Upper lobe of left lung (tissue), 4 donors: ENCODE results near the gene KDF1.

Experiments used
- CTCF ChIP-seq, 6 experiments: fragments of 450-650 bp in 4 of 6; fragments of 200-600 bp in 2 of 6; sonication (generic) in 2 of 6; IDR thresholded peaks; one replicate each; pipeline ENCODE4 v1.5.1; 2016 to 2019; ENCODE audit warnings: antibody characterized with exemption in 6 of 6
- POLR2A ChIP-seq, 4 donors: fragments of 450-650 bp; IDR thresholded peaks; one replicate each; pipeline ENCODE4 v1.5.1; 2016 to 2017; ENCODE audit warnings: antibody characterized with exemption in 4 of 4, mild to moderate bottlenecking in 2 of 4
- POLR2AphosphoS5 ChIP-seq, 2 donors: sonication (generic); formaldehyde crosslinking; IDR thresholded peaks; one replicate each; pipeline ENCODE4 v1.5.1; 2017; ENCODE audit warnings: antibody characterized with exemption in 2 of 2

- TF ChIP-seq POLR2AphosphoS5 (IDR thresholded peaks at IDR 0.05) (no peak), POLR2A (IDR thresholded peaks at IDR 0.05) (no peak), CTCF (IDR thresholded peaks at IDR 0.05) (no peak)
These were observed 9.1 kb downstream of the KDF1 start for GRCh38 chr1:26951216-26951615.
